H1 (cell line): Measurements from ENCODE around the gene EVI5. TPM values are rescaled to one million over a fixed set of nuclear protein-coding genes. Genes with fewer than 3 reads are reported as not detected.

Experiments
- HDAC2 ChIP-seq, 2 experiments: fragments of 300-600 bp in 1 of 2; sonication (generic) in 1 of 2; IDR thresholded peaks; 2 replicates each; pipeline ENCODE4 v1.6.1; 2011 to 2012; ENCODE audit warnings: low read depth in 2 of 2, low read length in 2 of 2, mild to moderate bottlenecking in 2 of 2, moderate library complexity in 2 of 2, borderline replicate concordance in 1 of 2, inconsistent platforms in 1 of 2
- POLR2A ChIP-seq, 2 experiments: IDR thresholded peaks; 1 replicate in 1 of 2; 2 replicates in 1 of 2; pipeline ENCODE4 v1.6.1; 2011; ENCODE audit warnings: low read depth in 2 of 2, low read length in 2 of 2, mild to moderate bottlenecking in 2 of 2; ENCODE audit errors: control extremely low read depth in 1 of 2
- polyA plus RNA-seq, 7 experiments: library from polyadenylated mRNA; depleted of rRNA in 3 of 7; stranded (reverse) in 5 of 7; unstranded in 2 of 7; fragments of >200 nt in 5 of 7; fragments of 200-250 nt in 2 of 7; gene quantifications; 1 replicate in 5 of 7; 2 replicates in 1 of 7; 4 replicates in 1 of 7; pipeline versions ENCODE4 v1.2.1 to v1.2.3, GENCODE V29; 2011 to 2013; ENCODE audit warnings: missing spikeins in 2 of 7, mixed read lengths in 2 of 7
- total RNA-seq: library from RNA; stranded (reverse); fragmentation: NEBNext Ultra II Directional; extraction: Animal tissue kit (Norgen Biotek cat#: 25700); gene quantifications from 2 replicates; pipeline ENCODE4 v1.2.1, GENCODE V29; 2021

EVI5 gene
- total and polyA plus RNA-seq, 2 of the 8 experiments (the other 6 are each of a cell fraction or from before 2014, with no cell fraction given), result 1.7 to 13.7 TPM

DNA sequence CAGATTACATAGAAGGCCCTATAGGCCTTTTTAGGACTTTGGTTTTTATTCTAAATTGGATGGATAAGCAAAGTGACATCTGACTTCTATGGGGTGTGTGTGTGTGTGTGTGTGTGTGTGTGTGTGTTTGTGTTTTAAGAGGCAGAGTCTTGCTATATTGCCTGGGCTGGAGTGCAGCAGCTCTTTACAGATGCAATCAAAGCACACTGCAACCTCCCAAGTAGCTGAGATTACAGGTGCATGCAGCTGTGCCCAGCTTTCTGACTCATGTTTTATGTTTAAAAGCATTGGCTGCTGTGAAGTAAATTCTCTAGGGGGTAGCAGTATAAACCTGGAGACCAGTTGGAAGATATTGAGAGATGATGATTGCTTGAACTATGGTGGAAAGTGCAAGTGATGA, 12.4 kb upstream of the EVI5 start (continued):
- TF ChIP-seq HDAC2 (IDR thresholded peaks at IDR 0.05; ENCODE audit: borderline replicate concordance in 1 of 2, low read depth in 2 of 2, low read length in 2 of 2) (no peak), POLR2A (IDR thresholded peaks at IDR 0.05; ENCODE audit: control extremely low read depth in 1 of 2, low read depth in 2 of 2, low read length in 2 of 2) (no peak)
